GM21619 (cell line): Measurements from ENCODE around the gene SERPINB10.

Source experiments
- ATAC-seq: cut with Tn5 transposase; IDR thresholded peaks from one replicate; pipeline ENCODE4 v1.9.1; 2021; ENCODE audit not compliant: unreplicated experiment

Gene SERPINB10

GRCh38 chr18:63907664-63908063, at the start of gene SERPINB10:
Gene SERPINB10, plus strand, starts transcription at chr18:63907958. Its CDS starts 7,553 bp downstream, at chr18:63915511.
- peak; percentile 59 for ATAC-seq

GRCh38 chr18:63858456-63858855, 49.3 kb upstream of the SERPINB10 start:
- no peak for ATAC-seq

DNA sequence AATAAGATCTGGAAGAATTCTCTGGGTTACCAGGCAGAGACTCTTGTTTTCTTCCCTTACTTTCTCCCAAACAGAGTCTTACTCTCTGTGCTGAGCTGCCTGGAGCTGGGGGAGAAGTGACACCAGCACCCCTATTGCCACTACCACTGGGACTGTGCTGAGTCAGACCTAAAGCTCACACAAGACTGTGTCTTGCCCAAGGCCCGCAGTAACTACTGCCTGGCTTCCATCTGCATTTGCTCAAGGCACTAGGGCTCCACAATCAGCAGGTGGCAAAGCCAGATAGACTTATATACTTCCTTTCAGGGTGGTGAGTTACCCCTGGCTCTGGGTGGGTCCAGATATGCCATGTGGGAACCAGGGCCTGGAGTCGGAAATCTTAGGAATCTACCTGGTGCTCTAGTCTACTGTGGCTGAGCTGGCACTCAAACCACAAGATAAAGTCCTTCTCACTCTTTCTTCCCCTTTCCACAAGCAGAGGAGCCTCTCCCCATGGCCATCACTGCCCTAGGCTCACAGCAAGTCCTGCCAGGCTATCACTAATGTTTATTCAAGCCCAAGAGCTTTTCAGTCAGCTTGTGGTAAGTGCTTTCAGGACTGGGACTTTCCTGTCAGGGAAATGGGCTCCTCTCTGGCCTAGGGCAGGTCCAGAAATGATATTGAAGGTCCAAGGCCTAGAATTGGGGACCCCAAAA, 47.8 kb upstream of the SERPINB10 start:
- ATAC-seq = no peak

DNA sequence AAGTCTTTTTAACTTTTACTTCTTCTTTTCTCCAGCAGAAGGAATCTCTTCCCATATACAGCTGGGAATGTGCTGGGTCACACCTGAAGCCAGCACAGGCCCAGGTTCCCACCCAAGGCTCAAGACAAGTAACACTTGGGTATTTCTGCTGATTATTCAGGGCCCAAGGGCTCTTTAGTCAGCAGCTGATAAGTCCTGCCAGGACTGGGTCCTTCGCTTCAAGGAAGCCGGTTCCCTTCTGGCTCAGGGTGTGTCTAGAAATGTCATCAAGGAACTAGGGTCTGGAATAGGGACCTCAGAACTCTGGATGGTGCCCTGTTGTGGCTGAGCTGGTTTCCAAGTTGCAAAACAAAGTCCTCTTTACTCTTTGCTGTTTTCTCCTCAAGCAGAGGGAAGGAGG, 47.2 kb upstream of the SERPINB10 start:
- no peak for ATAC-seq

DNA sequence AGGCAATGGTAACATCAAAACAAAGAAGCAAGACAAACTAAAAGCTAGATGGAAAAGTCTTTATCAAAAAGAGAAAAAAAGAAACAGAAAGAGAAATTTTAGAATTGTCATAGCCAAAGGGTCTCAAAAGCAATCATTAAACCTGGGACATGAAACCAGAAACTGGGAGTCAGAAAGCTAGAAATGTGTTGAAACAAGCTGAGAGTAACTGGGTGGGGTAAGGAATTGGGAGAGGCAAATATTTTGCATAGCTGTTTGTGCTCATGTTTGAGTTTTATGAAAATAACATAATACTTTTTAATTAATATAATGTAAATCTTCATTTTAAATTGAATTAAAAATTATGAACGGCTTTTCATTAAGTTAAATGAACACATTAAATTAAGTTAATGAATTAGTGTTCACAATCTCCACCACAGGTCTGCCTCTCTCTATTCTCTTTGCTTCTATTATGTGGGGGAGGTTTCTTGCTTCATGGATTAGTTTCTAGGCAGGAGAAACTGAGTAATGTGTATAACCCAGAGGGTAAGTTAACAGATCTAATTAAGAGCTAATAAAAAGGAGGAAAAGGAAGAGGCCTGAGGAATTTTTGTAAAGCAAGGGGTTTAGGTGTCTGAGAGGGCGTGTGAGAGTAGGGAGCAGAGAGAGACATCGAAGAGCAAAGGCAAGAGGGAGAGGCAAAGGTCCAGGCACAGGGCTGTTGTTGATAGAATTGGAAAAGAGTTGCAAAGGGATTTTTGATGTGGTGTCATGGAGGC, 40.2 kb upstream of the SERPINB10 start:
- ATAC-seq = no peak

DNA sequence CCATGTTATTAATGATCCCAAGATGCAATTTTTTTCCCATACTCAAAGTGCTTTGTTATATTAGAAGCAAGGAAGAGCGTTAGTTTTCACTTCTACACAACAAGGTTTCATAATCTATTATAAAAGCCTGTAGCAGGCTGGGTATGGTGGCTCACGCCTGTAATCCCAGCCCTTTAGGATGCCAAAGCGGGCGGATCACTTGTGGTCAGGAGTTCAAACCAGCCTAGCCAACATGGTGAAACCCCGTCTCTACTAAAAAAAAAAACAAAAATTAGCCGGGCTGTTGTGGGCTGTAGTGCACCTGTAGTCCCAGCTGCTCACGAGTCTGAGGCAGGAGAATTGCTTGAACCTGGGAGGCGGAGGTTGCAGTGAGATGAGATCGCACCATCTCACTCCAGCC, 39.2 kb upstream of the SERPINB10 start:
- ATAC-seq = no peak

DNA sequence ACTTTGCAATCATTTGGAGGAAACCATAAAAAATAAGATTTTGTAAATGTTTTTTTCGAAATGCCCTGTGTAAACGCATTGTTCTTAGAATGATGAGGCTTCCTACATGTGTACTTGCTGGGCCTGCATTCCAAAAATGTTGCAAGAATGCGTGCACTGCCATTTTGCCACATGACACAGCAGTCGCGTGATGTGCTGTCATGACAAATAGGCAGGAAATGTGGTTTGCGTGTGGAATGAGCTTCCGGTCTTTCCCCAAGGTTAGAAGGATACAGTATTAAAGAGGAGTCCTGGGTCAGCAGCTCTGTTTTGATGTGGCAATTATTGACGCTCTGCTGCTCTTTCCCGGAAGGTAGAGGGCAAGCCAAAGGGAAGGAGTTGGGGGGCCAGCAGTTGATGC, 38.4 kb upstream of the SERPINB10 start:
- ATAC-seq = no peak

DNA sequence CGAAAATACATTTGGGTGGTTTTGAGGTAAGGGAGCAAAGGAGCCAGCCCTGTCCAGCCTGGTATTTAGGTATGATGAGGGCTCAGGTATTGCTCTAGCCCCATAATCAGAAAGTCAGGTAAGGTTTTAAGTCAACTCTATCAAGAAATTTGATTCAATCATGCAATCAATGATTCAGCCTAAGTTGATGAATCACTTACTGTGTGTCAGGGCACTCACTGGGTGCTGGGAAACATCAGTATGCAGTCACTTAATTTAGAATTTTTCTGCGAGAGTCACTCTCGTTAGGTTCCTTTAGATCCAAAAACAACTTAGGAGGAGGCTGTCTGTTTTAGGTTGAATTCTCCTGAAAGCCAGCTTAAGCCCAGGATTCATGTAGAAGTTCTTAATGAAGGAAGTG, 37.9 kb upstream of the SERPINB10 start:
- no peak for ATAC-seq

- no peak for ATAC-seq
These were observed 35.9 kb upstream of the SERPINB10 start for GRCh38 chr18:63871836-63872235.

GRCh38 chr18:63872586-63872985, 35.2 kb upstream of the SERPINB10 start:
- ATAC-seq = no peak

GRCh38 chr18:63878343-63878742, 29.4 kb upstream of the SERPINB10 start:
- no peak for ATAC-seq

DNA sequence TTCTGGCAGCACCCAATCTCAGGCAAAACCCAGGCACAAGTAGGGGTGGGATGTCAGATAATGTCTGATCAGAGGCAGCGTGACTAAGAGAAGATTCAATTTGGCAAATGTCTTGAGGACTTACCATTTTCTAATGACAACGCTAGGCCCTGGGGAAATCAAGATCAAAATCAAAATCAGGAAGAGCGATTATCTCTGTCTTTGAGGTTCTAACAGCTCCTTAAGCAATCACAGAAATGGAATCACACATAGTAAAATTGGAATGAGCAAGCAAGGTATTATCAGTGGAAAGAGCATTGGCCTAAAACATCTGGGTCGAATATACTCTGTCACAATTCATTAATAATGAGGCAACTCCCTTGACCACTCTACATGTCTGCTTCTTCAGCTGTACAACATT, 28.8 kb upstream of the SERPINB10 start:
- ATAC-seq = no peak

DNA sequence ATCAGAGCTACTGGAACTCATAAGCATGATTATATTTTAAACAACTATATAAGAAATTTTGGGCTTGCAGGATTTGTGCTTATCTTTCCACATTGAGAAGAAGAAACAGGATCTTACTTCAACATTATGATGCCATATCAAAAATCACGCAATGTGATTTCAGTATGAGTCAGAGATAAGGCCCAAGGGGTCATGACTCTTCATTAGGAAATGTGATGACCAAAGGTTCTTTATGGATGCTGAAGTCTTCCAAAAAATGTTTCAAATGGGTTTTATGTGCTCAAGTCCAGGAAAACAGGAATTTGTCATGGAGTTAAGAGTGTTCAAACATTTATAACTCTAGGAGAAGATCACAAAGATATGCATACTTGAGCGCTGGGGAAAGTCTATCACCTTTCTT, 28.0 kb upstream of the SERPINB10 start:
- no peak for ATAC-seq

GRCh38 chr18:63881851-63882250, 25.9 kb upstream of the SERPINB10 start:
- ATAC-seq = no peak

GRCh38 chr18:63882333-63883141, 25.2 kb upstream of the SERPINB10 start:
- no peak for ATAC-seq

DNA sequence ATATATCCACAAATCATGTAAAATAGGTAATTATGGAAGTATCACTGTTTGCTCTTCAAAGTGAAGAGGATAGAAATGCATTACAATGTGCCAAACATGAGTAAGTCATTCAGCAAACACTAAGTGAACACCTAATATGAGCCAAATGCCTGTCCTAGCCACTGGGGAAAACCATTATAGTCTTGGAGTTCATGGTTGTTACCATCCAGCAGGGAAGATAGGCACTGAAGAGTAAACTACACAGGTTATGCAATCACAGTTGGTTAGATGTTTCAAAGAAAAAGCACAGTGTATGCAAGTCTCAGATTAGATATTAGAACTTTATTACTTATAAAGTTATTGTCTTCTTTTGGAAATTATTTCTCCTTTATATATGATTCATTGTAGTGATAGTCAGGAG, 24.1 kb upstream of the SERPINB10 start:
- ATAC-seq = no peak

DNA sequence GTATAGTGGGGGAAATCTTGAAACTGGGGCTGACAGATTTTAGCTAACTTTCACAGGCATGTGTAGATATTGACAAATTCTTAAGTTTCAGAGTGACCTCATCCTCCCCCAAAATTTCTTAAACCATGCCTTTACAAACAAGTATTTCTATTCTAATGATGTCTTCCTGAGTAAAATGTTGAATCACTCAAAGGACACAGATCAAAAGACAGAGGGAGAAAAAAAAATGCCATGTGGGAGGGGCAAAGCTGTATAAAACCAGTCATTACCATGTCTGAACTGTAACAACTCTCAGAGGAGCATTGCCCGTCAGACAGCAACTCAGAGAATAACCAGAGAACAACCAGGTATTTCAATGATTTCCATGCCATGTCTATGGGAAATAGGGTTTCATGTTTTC, 20.3 kb upstream of the SERPINB10 start, which contains the start of gene SERPINB2:
SERPINB2 (plus strand) TSS at position 282 of the 400 bp plus-strand sequence. CDS start 3,740 bp downstream, outside the sequence.
- no peak for ATAC-seq

DNA sequence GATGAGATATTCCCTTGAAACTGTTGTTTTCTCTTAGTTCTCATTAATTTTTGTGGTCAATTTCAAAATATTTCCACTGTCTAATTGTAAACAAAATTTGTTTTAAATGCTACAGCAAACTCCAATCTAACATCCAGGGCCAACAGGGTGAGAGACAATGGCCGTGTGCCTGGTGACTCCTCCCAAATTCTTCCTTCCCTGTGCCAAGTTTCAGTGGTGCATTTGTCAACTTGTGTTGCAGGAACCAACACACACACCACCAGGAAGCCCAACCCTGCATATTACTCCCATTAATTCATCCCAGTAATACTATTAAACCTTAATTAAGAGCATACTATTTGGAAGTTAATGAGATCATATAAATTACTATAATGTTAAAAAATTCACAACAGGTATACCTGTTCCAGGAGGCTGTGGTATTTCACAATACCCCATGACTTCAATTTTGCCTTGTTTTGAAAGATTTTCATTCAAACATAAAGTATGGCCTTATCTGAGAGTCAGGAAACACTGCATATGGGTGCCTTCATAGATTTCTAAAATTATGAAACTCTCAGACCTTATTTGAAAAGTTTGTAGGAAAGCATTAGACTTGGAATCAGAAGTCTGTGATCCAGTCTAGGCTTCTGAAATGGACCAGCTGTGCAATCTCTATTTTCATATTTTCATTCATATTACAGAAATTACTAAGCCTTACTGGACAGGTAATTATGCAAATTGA, 19.1 kb upstream of the SERPINB10 start:
- no peak for ATAC-seq

DNA sequence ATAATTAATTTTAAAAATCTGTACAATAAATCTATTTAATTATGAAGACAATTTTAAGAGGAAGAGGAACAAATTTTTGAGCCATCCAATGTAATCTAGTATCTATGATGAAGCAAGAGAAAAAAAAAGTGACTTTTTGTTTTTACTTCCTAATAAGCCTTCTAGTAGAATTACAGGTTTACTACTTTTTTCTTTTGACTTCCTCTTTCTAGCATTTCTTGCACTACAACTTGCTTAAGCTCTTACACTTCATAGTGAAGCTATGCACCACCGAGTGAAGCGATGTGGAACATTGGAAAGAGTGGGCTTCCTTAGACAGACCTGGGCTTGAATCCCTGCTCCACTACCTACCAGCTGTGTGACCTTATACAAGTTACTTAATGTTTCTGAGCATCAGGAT, 18.1 kb upstream of the SERPINB10 start:
- no peak for ATAC-seq

DNA sequence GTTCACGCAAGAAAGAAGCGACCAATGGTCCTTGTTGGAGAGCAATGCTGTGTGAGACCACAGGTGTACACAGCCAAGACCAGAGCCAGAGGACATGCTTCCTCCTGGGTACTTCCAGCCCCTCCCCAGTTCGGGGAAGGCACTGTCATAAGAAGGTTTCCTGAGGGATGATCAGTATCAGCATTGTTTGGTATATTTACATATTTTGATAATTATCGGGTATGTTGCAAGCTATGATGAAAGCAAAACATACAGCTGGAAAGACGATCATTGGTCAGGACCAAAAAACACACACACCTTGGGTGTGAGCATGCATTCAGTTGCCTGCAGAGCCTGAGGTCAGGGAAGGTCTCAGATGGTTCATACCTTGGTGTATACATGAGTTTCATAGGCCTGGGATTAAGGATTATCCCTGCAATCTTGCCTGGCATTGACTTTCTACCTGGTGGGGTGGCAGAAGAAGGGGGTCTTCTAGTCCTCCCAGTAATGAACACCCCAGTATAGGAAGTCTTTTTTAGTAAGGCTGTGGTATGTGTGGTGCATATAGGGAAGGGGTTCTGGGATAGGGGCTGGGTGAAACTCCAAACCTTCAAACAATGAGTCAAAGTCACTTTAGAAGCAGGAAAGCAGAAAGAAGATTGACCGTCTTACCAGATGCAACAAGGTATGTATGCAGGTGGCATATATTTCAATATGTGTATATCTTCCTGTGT, 17.4 kb upstream of the SERPINB10 start:
- no peak for ATAC-seq
